ENCODE data around the gene LYPD6.
"Not testable (repeated sequence)": the region's sequence is repeated elsewhere in the genome, so short reads cannot be mapped to it uniquely, and the experiment has no call there.

Gene LYPD6

GRCh38 chr2:149489452-149489851 is 159.1 kb downstream of the LYPD6 start:
- no peaks in the 10 kb centered on the region for H3K9me3 ChIP-seq (ENCODE audit: insufficient read depth, low read depth, low read length)
- no peaks in the 10 kb centered on the region for H3K27me3 ChIP-seq (ENCODE audit: insufficient read depth, low read length)
- H3K4me3 ChIP-seq (ENCODE audit: low read length) = no peak overlapping the region
- peaks cover 3% of the 10 kb centered on the region; the same call in 1 of the 2 replicates for H3K4me1 ChIP-seq (ENCODE audit: insufficient read depth, low read length)
- no peak overlapping the region for H3K9ac ChIP-seq (ENCODE audit: low read depth, low read length)
- no peak overlapping the region for H3K27ac ChIP-seq (ENCODE audit: low read length)
- no peaks in the 10 kb centered on the region for H3K36me3 ChIP-seq (ENCODE audit: insufficient read depth, low read depth, low read length)

- Histone ChIP-seq H3K27me3 (ENCODE audit: insufficient read depth, low read length) (no peaks in the 10 kb centered on the region), H3K4me3 (ENCODE audit: low read length) (no peak overlapping the region)
Measured at GRCh38 chr2:149490296-149490695, 159.9 kb downstream of the LYPD6 start.

DNA sequence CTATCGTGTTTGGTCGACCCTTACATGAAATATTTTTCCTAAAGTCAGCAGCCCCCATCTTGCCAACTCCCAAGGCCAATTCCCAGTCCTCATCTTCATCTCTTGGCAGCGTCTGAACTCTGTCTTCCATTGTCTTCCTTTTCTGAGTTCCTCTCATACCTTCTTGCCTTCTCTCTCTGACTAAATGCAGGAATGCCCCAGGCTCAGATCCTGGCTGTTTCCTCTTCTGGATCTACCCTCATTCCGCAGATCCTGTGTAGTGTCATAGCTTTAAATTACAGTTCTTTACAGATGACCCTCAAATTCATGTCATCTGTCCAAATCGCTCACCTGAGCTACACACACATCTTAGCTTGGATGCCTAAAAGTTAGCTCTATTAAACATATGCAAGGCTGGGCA is 162.5 kb downstream of the LYPD6 start:
- H3K36me3 ChIP-seq (ENCODE audit: insufficient read depth, low read depth, low read length) = no peaks in the 10 kb centered on the region
- H3K27ac ChIP-seq (ENCODE audit: low read length) = no peak overlapping the region
- no peaks in the 10 kb centered on the region for H3K9me3 ChIP-seq (ENCODE audit: insufficient read depth, low read depth, low read length)
- peaks cover 3% of the 10 kb centered on the region; the same call in 1 of the 2 replicates for H3K4me1 ChIP-seq (ENCODE audit: insufficient read depth, low read length)
- no peak overlapping the region for H3K9ac ChIP-seq (ENCODE audit: low read depth, low read length)
- no peaks in the 10 kb centered on the region for H3K27me3 ChIP-seq (ENCODE audit: insufficient read depth, low read length)
- H3K4me3 ChIP-seq (ENCODE audit: low read length) = no peak overlapping the region

More at GRCh38 chr2:149490296-149490695, 159.9 kb downstream of the LYPD6 start:
- H3K9me3 ChIP-seq (ENCODE audit: insufficient read depth, low read depth, low read length) = no peaks in the 10 kb centered on the region
- no peak overlapping the region for H3K9ac ChIP-seq (ENCODE audit: low read depth, low read length)
- H3K36me3 ChIP-seq (ENCODE audit: insufficient read depth, low read depth, low read length) = no peaks in the 10 kb centered on the region
- H3K27ac ChIP-seq (ENCODE audit: low read length) = no peak overlapping the region
- H3K4me1 ChIP-seq (ENCODE audit: insufficient read depth, low read length) = peaks cover 3% of the 10 kb centered on the region; the same call in 1 of the 2 replicates

DNA sequence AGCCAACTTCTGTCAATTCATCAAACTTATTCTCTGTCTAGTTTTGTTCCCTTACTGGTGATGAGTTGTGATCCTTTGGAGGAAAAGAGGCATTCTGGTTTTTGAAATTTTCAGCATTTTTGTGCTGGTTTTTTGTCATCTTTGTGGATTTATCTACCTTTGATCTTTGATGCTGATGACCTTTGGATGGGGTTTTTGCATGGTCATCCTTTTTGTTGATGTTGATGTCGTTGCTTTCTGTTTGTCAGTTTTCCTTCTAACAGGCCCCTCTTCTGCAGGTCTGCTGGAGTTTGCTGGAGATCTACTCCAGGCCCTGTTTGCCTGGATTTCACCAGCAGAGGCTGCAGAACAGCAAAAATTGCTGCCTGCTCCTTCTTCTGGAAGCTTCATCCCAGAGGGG is 168.8 kb downstream of the LYPD6 start:
- not testable (repeated sequence) for H3K9me3 ChIP-seq (ENCODE audit: insufficient read depth, low read depth, low read length); H3K36me3 ChIP-seq (ENCODE audit: insufficient read depth, low read depth, low read length); H3K9ac ChIP-seq (ENCODE audit: low read depth, low read length); H3K27ac ChIP-seq (ENCODE audit: low read length); H3K4me1 ChIP-seq (ENCODE audit: insufficient read depth, low read length); H3K27me3 ChIP-seq (ENCODE audit: insufficient read depth, low read length); H3K4me3 ChIP-seq (ENCODE audit: low read length)

DNA sequence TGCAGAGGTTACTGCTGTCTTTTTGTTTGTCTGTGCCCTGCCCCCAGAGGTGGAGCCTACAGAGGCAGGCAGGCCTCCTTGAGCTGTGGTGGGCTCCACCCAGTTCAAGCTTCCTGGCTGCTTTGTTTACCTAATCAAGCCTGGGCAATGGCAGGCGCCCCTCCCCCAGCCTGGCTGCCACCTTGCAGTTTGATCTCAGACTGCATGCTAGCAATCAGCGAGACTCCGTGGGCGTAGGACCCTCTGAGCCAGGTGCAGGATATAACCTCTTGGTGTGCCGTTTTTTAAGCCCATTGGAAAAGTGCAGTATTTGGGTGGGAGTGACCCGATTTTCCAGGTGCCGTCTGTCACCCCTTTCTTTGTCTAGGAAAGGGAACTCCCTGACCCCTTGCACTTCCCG is 176.4 kb downstream of the LYPD6 start:
- H3K4me3 ChIP-seq (ENCODE audit: low read length) = not testable (repeated sequence)

GRCh38 chr2:149507974-149508373 is 177.6 kb downstream of the LYPD6 start:
- Histone ChIP-seq H3K4me3 (ENCODE audit: low read length) (no peak overlapping the region), H3K4me1 (ENCODE audit: insufficient read depth, low read length) (no peaks in the 10 kb centered on the region), H3K27me3 (ENCODE audit: insufficient read depth, low read length) (no peaks in the 10 kb centered on the region), H3K9ac (ENCODE audit: low read depth, low read length) (no peak overlapping the region), H3K27ac (ENCODE audit: low read length) (no peak overlapping the region), H3K9me3 (ENCODE audit: insufficient read depth, low read depth, low read length) (no peaks in the 10 kb centered on the region), H3K36me3 (ENCODE audit: insufficient read depth, low read depth, low read length) (no peaks in the 10 kb centered on the region)

More for the DNA sequence above, 176.4 kb downstream of the LYPD6 start:
- H3K4me1 ChIP-seq (ENCODE audit: insufficient read depth, low read length); H3K9me3 ChIP-seq (ENCODE audit: insufficient read depth, low read depth, low read length); H3K9ac ChIP-seq (ENCODE audit: low read depth, low read length); H3K36me3 ChIP-seq (ENCODE audit: insufficient read depth, low read depth, low read length); H3K27me3 ChIP-seq (ENCODE audit: insufficient read depth, low read length); H3K27ac ChIP-seq (ENCODE audit: low read length): not testable (repeated sequence)

GRCh38 chr2:149513461-149513860 is 183.1 kb downstream of the LYPD6 start:
- Histone ChIP-seq H3K27ac (ENCODE audit: low read length) (no peak overlapping the region), H3K27me3 (ENCODE audit: insufficient read depth, low read length) (no peaks in the 10 kb centered on the region), H3K36me3 (ENCODE audit: insufficient read depth, low read depth, low read length) (no peaks in the 10 kb centered on the region), H3K4me1 (ENCODE audit: insufficient read depth, low read length) (no peaks in the 10 kb centered on the region), H3K4me3 (ENCODE audit: low read length) (no peak overlapping the region), H3K9me3 (ENCODE audit: insufficient read depth, low read depth, low read length) (no peaks in the 10 kb centered on the region), H3K9ac (ENCODE audit: low read depth, low read length) (no peak overlapping the region)
